ENCODE results near the gene PITPNM3. TPM values are rescaled to one million over a fixed set of nuclear protein-coding genes. Genes with fewer than 3 reads are reported as not detected.

The PITPNM3 gene
- total RNA-seq, 1 donor from 2014 or later: 15.6 TPM

DNA sequence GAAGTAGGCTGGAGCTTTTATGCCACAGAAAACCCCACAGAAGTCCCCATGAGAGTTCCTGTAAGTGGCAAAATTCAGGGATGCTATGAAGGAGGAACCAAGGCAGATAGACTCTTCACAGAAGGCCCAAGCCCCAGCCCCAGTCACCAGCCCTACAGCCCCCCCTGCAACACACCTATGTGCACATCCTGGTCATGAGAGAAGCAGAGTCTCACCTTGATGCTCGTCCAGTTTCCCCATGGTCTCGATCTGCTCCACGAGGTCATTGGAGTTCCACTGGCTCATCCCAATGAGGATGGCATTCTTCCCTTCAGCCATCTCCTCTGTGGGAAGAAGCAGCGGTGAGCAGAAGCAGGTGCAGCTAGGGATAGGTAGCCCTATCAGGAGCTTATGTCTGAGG, 31.2 kb downstream of the PITPNM3 start:
- intact Hi-C loops (cut with DNase I): no loop called here
- DNase-seq: no peak
- H3K9me3 ChIP-seq: no peaks in the 10 kb centered on the region
- ATAC-seq: no peak
- peaks cover 3% of the 10 kb centered on the region for H3K4me1 ChIP-seq
- H3K27me3 ChIP-seq: no peaks in the 10 kb centered on the region
- no peaks in the 10 kb centered on the region for H3K36me3 ChIP-seq
- TF ChIP-seq, protein P1, sequence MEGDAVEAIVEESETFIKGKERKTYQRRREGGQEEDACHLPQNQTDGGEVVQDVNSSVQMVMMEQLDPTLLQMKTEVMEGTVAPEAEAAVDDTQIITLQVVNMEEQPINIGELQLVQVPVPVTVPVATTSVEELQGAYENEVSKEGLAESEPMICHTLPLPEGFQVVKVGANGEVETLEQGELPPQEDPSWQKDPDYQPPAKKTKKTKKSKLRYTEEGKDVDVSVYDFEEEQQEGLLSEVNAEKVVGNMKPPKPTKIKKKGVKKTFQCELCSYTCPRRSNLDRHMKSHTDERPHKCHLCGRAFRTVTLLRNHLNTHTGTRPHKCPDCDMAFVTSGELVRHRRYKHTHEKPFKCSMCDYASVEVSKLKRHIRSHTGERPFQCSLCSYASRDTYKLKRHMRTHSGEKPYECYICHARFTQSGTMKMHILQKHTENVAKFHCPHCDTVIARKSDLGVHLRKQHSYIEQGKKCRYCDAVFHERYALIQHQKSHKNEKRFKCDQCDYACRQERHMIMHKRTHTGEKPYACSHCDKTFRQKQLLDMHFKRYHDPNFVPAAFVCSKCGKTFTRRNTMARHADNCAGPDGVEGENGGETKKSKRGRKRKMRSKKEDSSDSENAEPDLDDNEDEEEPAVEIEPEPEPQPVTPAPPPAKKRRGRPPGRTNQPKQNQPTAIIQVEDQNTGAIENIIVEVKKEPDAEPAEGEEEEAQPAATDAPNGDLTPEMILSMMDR (IDR thresholded peaks at IDR 0.05): no peak
- H3K4me3 ChIP-seq: no peak overlapping the region
- no peak overlapping the region for H3K27ac ChIP-seq

DNA sequence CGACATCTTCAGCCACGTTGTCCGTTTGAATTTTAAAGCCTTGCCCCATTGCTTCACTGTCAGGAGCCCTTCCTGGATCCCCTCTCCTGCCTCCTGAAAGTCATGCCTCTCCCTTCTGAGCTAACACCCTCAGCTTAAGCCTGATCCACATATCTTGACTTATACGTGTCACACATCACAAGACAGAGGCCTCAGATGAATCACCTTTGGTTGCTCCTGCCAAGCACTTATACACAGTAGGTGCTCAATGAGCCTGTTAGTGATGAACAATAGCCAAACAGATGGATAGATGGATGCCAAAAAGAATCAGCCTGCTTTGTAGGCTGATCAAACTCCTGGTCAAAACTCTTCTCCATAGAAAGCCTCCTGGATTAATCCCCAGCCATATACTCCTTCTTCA, 31.8 kb downstream of the PITPNM3 start:
- H3K9me3 ChIP-seq: no peaks in the 10 kb centered on the region
- no peak overlapping the region for H3K27ac ChIP-seq
- no peak overlapping the region for H3K4me3 ChIP-seq
- no peak for DNase-seq
- peaks cover 3% of the 10 kb centered on the region for H3K4me1 ChIP-seq
- no peaks in the 10 kb centered on the region for H3K27me3 ChIP-seq
- no peaks in the 10 kb centered on the region for H3K36me3 ChIP-seq
- TF ChIP-seq, protein P1 (IDR thresholded peaks at IDR 0.05): no peak
- intact Hi-C loops (cut with DNase I): no loop called here
- no peak for ATAC-seq

DNA sequence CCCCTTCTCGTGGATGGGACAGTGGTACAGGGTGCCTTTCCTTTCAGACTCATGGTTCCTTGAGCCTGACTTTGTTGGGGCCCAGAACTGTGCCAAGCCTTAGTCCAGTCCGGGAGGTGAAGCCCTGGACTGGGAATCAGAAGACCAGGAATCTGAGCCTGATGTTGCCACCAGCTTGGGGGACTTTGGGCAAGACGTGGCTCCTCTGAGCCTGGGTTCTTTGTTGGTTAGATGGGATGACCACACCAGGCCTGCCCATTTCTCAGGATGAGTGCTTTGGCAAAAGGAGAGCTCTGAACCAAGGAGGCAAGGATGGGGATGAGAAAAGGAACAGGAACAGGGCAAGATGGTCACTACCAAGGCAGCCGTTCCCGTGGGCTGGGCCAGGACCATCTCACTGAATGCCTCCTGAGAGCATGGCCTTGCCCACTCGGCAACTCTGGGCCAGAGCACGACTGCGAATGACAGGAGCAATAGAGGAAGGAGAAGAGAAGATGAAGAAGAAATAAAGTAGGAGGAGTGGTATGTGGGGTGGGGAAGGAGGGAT, 32.5 kb downstream of the PITPNM3 start:
- Histone ChIP-seq H3K27me3 (no peaks in the 10 kb centered on the region), H3K27ac (no peak overlapping the region), H3K4me1 (peaks cover 3% of the 10 kb centered on the region), H3K9me3 (no peaks in the 10 kb centered on the region), H3K36me3 (no peaks in the 10 kb centered on the region), H3K4me3 (no peak overlapping the region)
- TF ChIP-seq, protein P1 (IDR thresholded peaks at IDR 0.05): no peak
- no peak for ATAC-seq
- intact Hi-C loops (cut with DNase I): no loop called here
- DNase-seq: peak; percentile 37

DNA sequence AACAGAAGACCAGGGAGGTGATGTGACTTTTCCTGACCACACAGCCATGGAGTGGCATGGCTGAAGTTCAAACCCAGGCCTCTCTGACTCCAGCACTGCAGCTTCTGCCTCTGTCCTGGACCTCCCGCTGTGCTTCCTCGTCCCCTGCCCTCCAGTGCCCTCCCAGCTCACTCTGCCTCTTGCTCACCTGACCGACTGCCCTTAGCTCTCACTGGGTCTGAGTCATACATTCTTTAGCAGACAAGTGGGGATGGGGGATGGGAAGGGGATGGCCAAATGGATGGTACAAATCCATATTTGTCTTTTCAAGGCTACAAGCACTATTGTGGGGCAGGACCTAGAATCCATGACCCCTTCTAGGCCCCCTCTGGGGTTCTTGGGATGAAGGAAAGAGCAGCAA, 33.0 kb downstream of the PITPNM3 start:
- DNase-seq (peak; percentile 64), ATAC-seq (peak; percentile 73)
- Histone ChIP-seq H3K27ac (no peak overlapping the region), H3K4me1 (peaks cover 3% of the 10 kb centered on the region), H3K9me3 (no peaks in the 10 kb centered on the region), H3K36me3 (no peaks in the 10 kb centered on the region), H3K4me3 (no peak overlapping the region), H3K27me3 (no peaks in the 10 kb centered on the region)
- intact Hi-C loops (cut with DNase I): no loop called here
- TF ChIP-seq, protein P1 (IDR thresholded peaks at IDR 0.05): no peak

DNA sequence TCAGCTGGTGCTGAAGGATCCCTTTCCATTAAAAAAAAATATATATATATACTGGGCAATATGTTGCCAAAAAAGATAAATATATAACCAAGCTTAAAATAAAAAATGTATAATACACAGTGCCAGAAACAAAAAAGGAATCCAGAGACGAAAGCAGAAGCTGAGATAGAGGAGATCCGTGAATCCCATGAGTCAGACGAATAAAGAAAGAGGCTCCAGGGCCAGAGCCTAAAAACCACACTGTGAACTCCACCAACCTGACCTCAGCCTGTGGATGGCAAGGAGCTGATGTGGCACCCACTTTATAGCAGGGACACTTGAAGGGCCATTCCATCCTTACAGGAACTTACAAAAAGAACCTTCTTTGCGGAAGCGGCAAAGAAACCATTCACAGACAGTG, 34.8 kb downstream of the PITPNM3 start:
- DNase-seq: no peak
- Histone ChIP-seq H3K36me3 (no peaks in the 10 kb centered on the region), H3K4me3 (no peak overlapping the region), H3K9me3 (no peaks in the 10 kb centered on the region), H3K4me1 (peaks cover 3% of the 10 kb centered on the region), H3K27me3 (no peaks in the 10 kb centered on the region), H3K27ac (no peak overlapping the region)
- TF ChIP-seq, protein P1 (IDR thresholded peaks at IDR 0.05): no peak
- intact Hi-C loops (cut with DNase I): no loop called here
- no peak for ATAC-seq

DNA sequence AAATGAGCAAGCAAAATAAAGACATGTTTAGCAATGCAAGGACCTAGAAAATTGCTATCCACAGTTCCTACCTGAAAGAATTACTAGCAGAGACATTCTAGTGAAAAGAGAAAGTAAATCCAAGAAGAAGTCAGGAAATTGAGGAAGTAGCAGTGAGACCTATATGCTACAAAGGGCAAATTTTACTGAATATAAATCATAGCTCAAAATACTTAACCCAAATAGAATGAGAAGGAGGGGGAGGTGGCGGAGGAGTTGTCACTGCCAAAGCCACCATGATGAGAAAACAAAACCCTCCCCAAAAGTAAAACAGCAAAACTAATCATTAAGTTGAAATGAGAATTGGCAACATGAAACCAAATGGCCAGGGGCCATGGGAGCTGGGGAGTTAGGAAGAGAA, 39.3 kb downstream of the PITPNM3 start:
- H3K4me3 ChIP-seq: no peak overlapping the region
- TF ChIP-seq, protein P1 (IDR thresholded peaks at IDR 0.05): no peak
- H3K27me3 ChIP-seq: no peaks in the 10 kb centered on the region
- DNase-seq: no peak
- H3K9me3 ChIP-seq: no peaks in the 10 kb centered on the region
- no peak overlapping the region for H3K27ac ChIP-seq
- intact Hi-C loops (cut with DNase I): no loop called here
- H3K4me1 ChIP-seq: no peaks in the 10 kb centered on the region
- H3K36me3 ChIP-seq: no peaks in the 10 kb centered on the region
- no peak for ATAC-seq

Measured in upper lobe of right lung (tissue), 1 donor.